ENCODE results near the gene TBATA.

The TBATA gene

GRCh38 chr10:70747192-70747965, 37.8 kb downstream of the TBATA start:
- no peak for DNase-seq
- H4K8ac ChIP-seq (ENCODE audit: low read length), result no peak overlapping the region
- H2AFZ ChIP-seq (ENCODE audit: low read depth, low read length), result no peak overlapping the region
- no peak overlapping the region for H3K27ac ChIP-seq (ENCODE audit: low read length, poor library complexity, severe bottlenecking)
- peaks cover 12% of the 10 kb centered on the region for H3K79me1 ChIP-seq (replicated peaks; ENCODE audit: low read length, poor library complexity, severe bottlenecking)
- no peak overlapping the region for H4K91ac ChIP-seq (ENCODE audit: low read length)
- no peak overlapping the region for H2BK5ac ChIP-seq (ENCODE audit: low read depth, low read length, poor library complexity, severe bottlenecking)
- no peaks in the 10 kb centered on the region for H3K27me3 ChIP-seq (ENCODE audit: control insufficient read depth in 1 of 2, insufficient read depth in 1 of 2, low read length in 2 of 2)
- H3K9ac ChIP-seq (ENCODE audit: low read length), result no peak overlapping the region
- WGBS, result 83% methylated on average over 14 of the region's 15 CpGs
- no peak overlapping the region for H3K4me2 ChIP-seq (ENCODE audit: low read length, poor library complexity, severe bottlenecking)
- no peak overlapping the region for H3K23ac ChIP-seq (ENCODE audit: low read length in 2 of 2)
- no peak overlapping the region for H3K4me3 ChIP-seq (ENCODE audit: insufficient read depth in 1 of 2, low read depth in 1 of 2, low read length in 2 of 2)
- H2AK5ac ChIP-seq (ENCODE audit: low read length, severe bottlenecking), result no peak overlapping the region
- H3K36me3 ChIP-seq (ENCODE audit: control insufficient read depth in 1 of 2, insufficient read depth in 2 of 2, low read depth in 1 of 2, low read length in 2 of 2), result peaks cover 75 to 90% of the 10 kb centered on the region in 2 experiments
- no peak overlapping the region for H3K18ac ChIP-seq (ENCODE audit: low read depth in 1 of 2, low read length in 2 of 2)
- H3K9me3 ChIP-seq (ENCODE audit: control insufficient read depth, low read length), result peaks cover 4% of the 10 kb centered on the region
- H3K4me1 ChIP-seq (ENCODE audit: control insufficient read depth, insufficient read depth, low read depth, low read length), result peaks cover 4% of the 10 kb centered on the region
- no peak overlapping the region for H2BK120ac ChIP-seq (ENCODE audit: low read depth, low read length)
- H3K14ac ChIP-seq (ENCODE audit: low read length in 2 of 2), result peak overlapping the region in 1 of 2 experiments; percentile 8
- no peak overlapping the region for H2BK12ac ChIP-seq (ENCODE audit: low read length in 2 of 2)
- no peak overlapping the region for H3K4ac ChIP-seq (ENCODE audit: low read depth in 1 of 2, low read length in 2 of 2)
- no peak overlapping the region for H2BK15ac ChIP-seq (ENCODE audit: low read depth, poor library complexity, severe bottlenecking)

GRCh38 chr10:70745555-70745954, 39.6 kb downstream of the TBATA start:
- Histone ChIP-seq H2BK120ac (ENCODE audit: low read depth, low read length) (no peak overlapping the region), H2BK15ac (ENCODE audit: low read depth, poor library complexity, severe bottlenecking) (no peak overlapping the region), H2AK5ac (ENCODE audit: low read length, severe bottlenecking) (no peak overlapping the region), H3K4me2 (ENCODE audit: low read length, poor library complexity, severe bottlenecking) (no peak overlapping the region), H3K14ac (ENCODE audit: low read length in 2 of 2) (no peak overlapping the region), H4K8ac (ENCODE audit: low read length) (no peak overlapping the region), H4K91ac (ENCODE audit: low read length) (no peak overlapping the region), H3K9ac (ENCODE audit: low read length) (no peak overlapping the region), H2BK5ac (ENCODE audit: low read depth, low read length, poor library complexity, severe bottlenecking) (no peak overlapping the region), H3K4me3 (ENCODE audit: insufficient read depth in 1 of 2, low read depth in 1 of 2, low read length in 2 of 2) (no peak overlapping the region), H3K36me3 (ENCODE audit: control insufficient read depth in 1 of 2, insufficient read depth in 2 of 2, low read depth in 1 of 2, low read length in 2 of 2) (peaks cover 78 to 89% of the 10 kb centered on the region in 2 experiments), H3K9me3 (ENCODE audit: control insufficient read depth, low read length) (peaks cover 4% of the 10 kb centered on the region), H3K4me1 (ENCODE audit: control insufficient read depth, insufficient read depth, low read depth, low read length) (peaks cover 8% of the 10 kb centered on the region), H3K27ac (ENCODE audit: low read length, poor library complexity, severe bottlenecking) (no peak overlapping the region), H3K79me1 (replicated peaks; ENCODE audit: low read length, poor library complexity, severe bottlenecking) (peaks cover 17% of the 10 kb centered on the region), H2AFZ (ENCODE audit: low read depth, low read length) (no peak overlapping the region), H3K4ac (ENCODE audit: low read depth in 1 of 2, low read length in 2 of 2) (no peak overlapping the region), H3K23ac (ENCODE audit: low read length in 2 of 2) (no peak overlapping the region), H2BK12ac (ENCODE audit: low read length in 2 of 2) (no peak overlapping the region), H3K18ac (ENCODE audit: low read depth in 1 of 2, low read length in 2 of 2) (no peak overlapping the region), H3K27me3 (ENCODE audit: control insufficient read depth in 1 of 2, insufficient read depth in 1 of 2, low read length in 2 of 2) (no peaks in the 10 kb centered on the region)
- 78% methylated on average over 2 of the region's 2 CpGs for WGBS
- DNase-seq, result no peak

GRCh38 chr10:70744617-70745143, 40.5 kb downstream of the TBATA start:
- no peak overlapping the region for H3K23ac ChIP-seq (ENCODE audit: low read length in 2 of 2)
- DNase-seq, result no peak
- H3K79me1 ChIP-seq (replicated peaks; ENCODE audit: low read length, poor library complexity, severe bottlenecking), result peaks cover 16% of the 10 kb centered on the region
- no peak overlapping the region for H3K4me3 ChIP-seq (ENCODE audit: insufficient read depth in 1 of 2, low read depth in 1 of 2, low read length in 2 of 2)
- WGBS, result 71% methylated on average over 6 of the region's 6 CpGs
- no peaks in the 10 kb centered on the region for H3K27me3 ChIP-seq (ENCODE audit: control insufficient read depth in 1 of 2, insufficient read depth in 1 of 2, low read length in 2 of 2)
- no peak overlapping the region for H2BK15ac ChIP-seq (ENCODE audit: low read depth, poor library complexity, severe bottlenecking)
- H3K18ac ChIP-seq (ENCODE audit: low read depth in 1 of 2, low read length in 2 of 2), result no peak overlapping the region
- H2AK5ac ChIP-seq (ENCODE audit: low read length, severe bottlenecking), result no peak overlapping the region
- H3K27ac ChIP-seq (ENCODE audit: low read length, poor library complexity, severe bottlenecking), result no peak overlapping the region
- H4K8ac ChIP-seq (ENCODE audit: low read length), result no peak overlapping the region
- peaks cover 4% of the 10 kb centered on the region for H3K9me3 ChIP-seq (ENCODE audit: control insufficient read depth, low read length)
- no peak overlapping the region for H3K14ac ChIP-seq (ENCODE audit: low read length in 2 of 2)
- peaks cover 8% of the 10 kb centered on the region for H3K4me1 ChIP-seq (ENCODE audit: control insufficient read depth, insufficient read depth, low read depth, low read length)
- no peak overlapping the region for H2BK120ac ChIP-seq (ENCODE audit: low read depth, low read length)
- H4K91ac ChIP-seq (ENCODE audit: low read length), result no peak overlapping the region
- no peak overlapping the region for H2BK5ac ChIP-seq (ENCODE audit: low read depth, low read length, poor library complexity, severe bottlenecking)
- no peak overlapping the region for H3K9ac ChIP-seq (ENCODE audit: low read length)
- no peak overlapping the region for H2BK12ac ChIP-seq (ENCODE audit: low read length in 2 of 2)
- H3K36me3 ChIP-seq (ENCODE audit: control insufficient read depth in 1 of 2, insufficient read depth in 2 of 2, low read depth in 1 of 2, low read length in 2 of 2), result peaks cover 73 to 89% of the 10 kb centered on the region in 2 experiments
- H3K4ac ChIP-seq (ENCODE audit: low read depth in 1 of 2, low read length in 2 of 2), result no peak overlapping the region
- no peak overlapping the region for H3K4me2 ChIP-seq (ENCODE audit: low read length, poor library complexity, severe bottlenecking)
- H2AFZ ChIP-seq (ENCODE audit: low read depth, low read length), result no peak overlapping the region

- WGBS, result 92% methylated on average over 13 of the region's 13 CpGs
- Histone ChIP-seq H2BK12ac (ENCODE audit: low read length in 2 of 2) (peak overlapping the region in 1 of 2 experiments; percentile 57), H3K4me1 (ENCODE audit: control insufficient read depth, insufficient read depth, low read depth, low read length) (peaks cover 5% of the 10 kb centered on the region), H2BK15ac (ENCODE audit: low read depth, poor library complexity, severe bottlenecking) (no peak overlapping the region), H2AK5ac (ENCODE audit: low read length, severe bottlenecking) (no peak overlapping the region), H3K9ac (ENCODE audit: low read length) (no peak overlapping the region), H3K14ac (ENCODE audit: low read length in 2 of 2) (peak overlapping the region in 1 of 2 experiments; percentile 0), H3K23ac (ENCODE audit: low read length in 2 of 2) (no peak overlapping the region), H3K79me1 (replicated peaks; ENCODE audit: low read length, poor library complexity, severe bottlenecking) (peaks cover 16% of the 10 kb centered on the region), H3K4ac (ENCODE audit: low read depth in 1 of 2, low read length in 2 of 2) (peak overlapping the region in 1 of 2 experiments; percentile 69), H2AFZ (ENCODE audit: low read depth, low read length) (no peak overlapping the region), H3K18ac (ENCODE audit: low read depth in 1 of 2, low read length in 2 of 2) (peak overlapping the region in 1 of 2 experiments; percentile 79), H2BK5ac (ENCODE audit: low read depth, low read length, poor library complexity, severe bottlenecking) (no peak overlapping the region), H3K27me3 (ENCODE audit: control insufficient read depth in 1 of 2, insufficient read depth in 1 of 2, low read length in 2 of 2) (no peaks in the 10 kb centered on the region), H2BK120ac (ENCODE audit: low read depth, low read length) (no peak overlapping the region), H3K36me3 (ENCODE audit: control insufficient read depth in 1 of 2, insufficient read depth in 2 of 2, low read depth in 1 of 2, low read length in 2 of 2) (peaks cover 71 to 90% of the 10 kb centered on the region in 2 experiments), H3K4me2 (ENCODE audit: low read length, poor library complexity, severe bottlenecking) (no peak overlapping the region), H3K4me3 (ENCODE audit: insufficient read depth in 1 of 2, low read depth in 1 of 2, low read length in 2 of 2) (no peak overlapping the region), H4K8ac (ENCODE audit: low read length) (no peak overlapping the region), H3K27ac (ENCODE audit: low read length, poor library complexity, severe bottlenecking) (no peak overlapping the region), H3K9me3 (ENCODE audit: control insufficient read depth, low read length) (peaks cover 4% of the 10 kb centered on the region), H4K91ac (ENCODE audit: low read length) (peak overlapping the region; percentile 60)
- no peak for DNase-seq
Measured at GRCh38 chr10:70743879-70744278, 41.3 kb downstream of the TBATA start.

Measured in mesenchymal stem cell (in vitro differentiated cells and primary cell).